CD4-positive, CD25-positive, alpha-beta regulatory T cell (primary cell): ENCODE data around the gene COL4A1. TPM values are rescaled to one million over a fixed set of nuclear protein-coding genes. Genes with fewer than 3 reads are reported as not detected.

Experiments
- ATAC-seq, 2 donors: fragments of 150-1000 bp; cut with Tn5 transposase; one replicate each; pipeline ENCODE4 v1.10.0; 2021; ENCODE audit warnings: low read depth in 2 of 2, moderate number of reproducible peaks in 2 of 2, moderate library complexity in 1 of 2
- DNase-seq, 3 donors: peaks; one replicate each; pipeline versions ENCODE4 v3.0.0 to v3.0.0-alpha.2; 2012 to 2022; ENCODE audit warnings: mixed read lengths in 1 of 3
- H3K27ac ChIP-seq: one replicate; pipeline ENCODE4 v1.7.0; 2013; ENCODE audit warnings: mild to moderate bottlenecking, low read length; ENCODE audit not compliant: insufficient read depth, poor library complexity, severe bottlenecking
- H3K27me3 ChIP-seq: one replicate; pipeline ENCODE4 v1.7.0; 2013; ENCODE audit warnings: low read length; ENCODE audit not compliant: control insufficient read depth, insufficient read depth
- H3K36me3 ChIP-seq: one replicate; pipeline ENCODE4 v1.7.0; 2013; ENCODE audit warnings: mild to moderate bottlenecking, low read length, moderate library complexity; ENCODE audit not compliant: control insufficient read depth, insufficient read depth
- H3K4me1 ChIP-seq: 2 replicates; pipeline ENCODE4 v1.7.0; 2013; ENCODE audit warnings: mild to moderate bottlenecking, low read length; ENCODE audit not compliant: insufficient read depth, control insufficient read depth, poor library complexity, severe bottlenecking
- H3K4me3 ChIP-seq: one replicate; pipeline ENCODE4 v1.7.0; 2013; ENCODE audit warnings: low read depth, mild to moderate bottlenecking, low read length, moderate library complexity
- H3K9me3 ChIP-seq, 2 experiments: 1 replicate in 1 of 2; 2 replicates in 1 of 2; pipeline ENCODE4 v1.7.0; 2013; ENCODE audit warnings: low read length in 2 of 2, mild to moderate bottlenecking in 1 of 2, moderate library complexity in 1 of 2; ENCODE audit not compliant: control insufficient read depth in 2 of 2
- H3K27ac Mint-ChIP-seq, 3 donors: one replicate each; pipeline ENCODE4 v1.8.0; 2020 to 2022; ENCODE audit warnings: mild to moderate bottlenecking in 3 of 3, mixed read lengths in 3 of 3, moderate library complexity in 2 of 3
- H3K27me3 Mint-ChIP-seq: one replicate; pipeline ENCODE4 v1.8.0; 2022; ENCODE audit warnings: mild to moderate bottlenecking, mixed read lengths
- H3K36me3 Mint-ChIP-seq: one replicate; pipeline ENCODE4 v1.8.0; 2020; ENCODE audit warnings: mixed read lengths
- H3K4me1 Mint-ChIP-seq, 4 donors: one replicate each; pipeline ENCODE4 v1.8.0; 2020 to 2022; ENCODE audit warnings: mixed read lengths in 4 of 4, mild to moderate bottlenecking in 1 of 4
- H3K4me3 Mint-ChIP-seq, 4 donors: one replicate each; pipeline ENCODE4 v1.8.0; 2020 to 2022; ENCODE audit warnings: mild to moderate bottlenecking in 4 of 4, mixed read lengths in 4 of 4, moderate library complexity in 3 of 4
- H3K9me3 Mint-ChIP-seq, 7 donors: one replicate each; pipeline ENCODE4 v1.8.0; 2020 to 2022; ENCODE audit warnings: mixed read lengths in 7 of 7, mild to moderate bottlenecking in 3 of 7, moderate library complexity in 2 of 7
- polyA plus RNA-seq, 4 donors: library from polyadenylated mRNA; unstranded; fragments of 300-500 nt; fragmentation: Illumina TruSeq; gene quantifications; one replicate each; pipeline ENCODE4 v1.2.3, GENCODE V29; 2021
- total RNA-seq: library from RNA; stranded (reverse); gene quantifications from one replicate; pipeline ENCODE4 v1.2.3, GENCODE V29; 2022

Gene COL4A1
- total and polyA plus RNA-seq, 5 donors from 2014 or later, result not detected

DNA sequence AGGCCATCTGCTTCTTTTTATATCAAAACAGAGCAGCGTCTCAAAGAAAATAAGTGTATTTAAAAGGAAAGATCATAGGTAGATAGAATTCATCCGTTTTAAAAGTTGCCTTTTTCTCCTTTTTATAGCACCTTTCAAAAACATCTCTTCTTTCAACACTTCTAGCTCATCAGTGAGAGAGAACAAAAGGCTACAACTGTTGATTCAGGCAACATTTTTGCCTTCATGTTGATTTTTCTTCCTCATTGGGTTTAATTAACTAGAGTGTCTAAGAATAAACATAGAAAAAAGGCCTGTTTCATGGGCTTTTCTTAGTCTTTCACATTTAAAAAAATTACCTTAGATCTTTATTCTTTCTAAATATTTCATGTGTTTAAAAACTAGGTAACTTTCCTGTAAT, 13.7 kb upstream of the COL4A1 start:
- H3K27me3 ChIP-seq, result peaks cover 2% of the 10 kb centered on the region
- no peaks in the 10 kb centered on the region for H3K9me3 ChIP-seq
- H3K4me1 ChIP-seq, result no peaks in the 10 kb centered on the region
- H3K4me3 ChIP-seq, result no peak overlapping the region
- H3K9me3 Mint-ChIP-seq, result peaks cover 0 to 3% (median 0%) of the 10 kb centered on the region in 7 donors
- H3K4me1 Mint-ChIP-seq, result no peaks in the 10 kb centered on the region
- DNase-seq (no peak), ATAC-seq (no peak)
- H3K27me3 Mint-ChIP-seq, result peaks cover 11% of the 10 kb centered on the region
- H3K27ac Mint-ChIP-seq, result no peak overlapping the region
- H3K4me3 Mint-ChIP-seq, result no peak overlapping the region
- H3K27ac ChIP-seq, result no peak overlapping the region
- no peaks in the 10 kb centered on the region for H3K36me3 ChIP-seq
- H3K36me3 Mint-ChIP-seq, result no peaks in the 10 kb centered on the region

DNA sequence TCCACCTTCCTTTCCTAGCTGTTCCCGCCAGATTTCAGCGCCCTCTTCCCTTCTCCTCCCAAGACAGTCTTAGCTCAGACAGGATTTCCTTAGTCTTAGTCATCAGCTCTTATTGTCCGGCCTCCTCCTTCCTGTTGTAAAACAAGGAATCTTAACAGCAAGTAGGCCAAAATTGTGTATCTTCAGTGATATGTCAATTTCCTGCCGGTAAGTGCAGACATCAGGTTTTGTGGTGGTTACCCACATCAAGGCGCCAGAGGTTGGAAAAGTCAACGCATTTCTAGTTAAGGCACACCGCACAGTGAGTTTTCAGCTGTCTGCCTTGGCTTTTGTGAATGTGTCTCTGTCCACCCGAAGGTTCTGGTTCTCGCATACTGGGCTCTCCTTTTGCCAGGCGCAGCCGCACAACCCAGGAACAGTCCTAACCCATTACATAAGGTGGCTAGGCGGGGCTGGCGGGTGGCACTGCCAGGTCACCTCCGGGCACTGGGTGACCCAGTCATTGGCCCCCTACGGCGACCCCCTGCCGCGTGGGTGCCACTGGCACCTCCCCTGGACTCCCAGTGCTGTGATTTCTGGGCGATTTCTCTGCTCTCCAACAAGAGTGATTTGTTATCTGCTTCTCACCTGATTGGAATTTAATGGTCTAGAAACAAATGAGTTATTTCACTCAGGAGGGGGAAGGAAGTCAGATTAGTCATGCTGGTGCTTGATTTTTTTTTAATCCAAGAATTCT, 13.0 kb upstream of the COL4A1 start:
- H3K27ac Mint-ChIP-seq, result no peak overlapping the region
- peaks cover 11% of the 10 kb centered on the region for H3K27me3 Mint-ChIP-seq
- Histone ChIP-seq H3K4me1 (no peaks in the 10 kb centered on the region), H3K27me3 (peaks cover 2% of the 10 kb centered on the region), H3K27ac (no peak overlapping the region), H3K4me3 (no peak overlapping the region), H3K9me3 (no peaks in the 10 kb centered on the region), H3K36me3 (no peaks in the 10 kb centered on the region)
- no peaks in the 10 kb centered on the region for H3K4me1 Mint-ChIP-seq
- no peaks in the 10 kb centered on the region for H3K36me3 Mint-ChIP-seq
- DNase-seq (peak in 1 of 3 donors; percentile 11), ATAC-seq (no peak)
- peaks cover 0 to 3% (median 0%) of the 10 kb centered on the region in 7 donors for H3K9me3 Mint-ChIP-seq
- H3K4me3 Mint-ChIP-seq, result no peak overlapping the region

DNA sequence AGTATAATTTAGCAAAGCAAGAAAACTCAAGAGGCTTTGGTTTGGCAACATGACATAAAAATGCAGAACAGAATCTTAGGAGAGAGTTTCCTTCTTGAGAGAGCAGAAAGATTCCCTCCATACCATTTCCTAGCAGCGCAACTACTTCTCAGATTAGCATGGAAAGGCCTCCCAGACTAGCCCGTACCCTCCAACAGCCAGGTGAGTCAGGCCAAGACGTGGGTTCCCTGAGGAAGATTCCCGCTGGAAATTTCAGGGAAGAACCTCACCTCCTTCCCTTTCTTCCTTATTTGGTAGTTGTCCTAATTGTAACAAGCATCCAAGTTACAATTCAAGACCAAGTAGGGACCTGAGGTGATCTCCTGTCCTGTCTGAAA, 12.4 kb upstream of the COL4A1 start:
- Histone ChIP-seq H3K27me3 (peaks cover 2% of the 10 kb centered on the region), H3K36me3 (no peaks in the 10 kb centered on the region), H3K4me1 (no peaks in the 10 kb centered on the region), H3K9me3 (no peaks in the 10 kb centered on the region), H3K4me3 (no peak overlapping the region), H3K27ac (no peak overlapping the region)
- H3K4me3 Mint-ChIP-seq, result no peak overlapping the region
- ATAC-seq, result no peak
- no peaks in the 10 kb centered on the region for H3K36me3 Mint-ChIP-seq
- no peak for DNase-seq
- H3K4me1 Mint-ChIP-seq, result no peaks in the 10 kb centered on the region
- peaks cover 7% of the 10 kb centered on the region for H3K27me3 Mint-ChIP-seq
- H3K9me3 Mint-ChIP-seq, result peaks cover 0 to 3% (median 0%) of the 10 kb centered on the region in 7 donors
- H3K27ac Mint-ChIP-seq, result no peak overlapping the region

DNA sequence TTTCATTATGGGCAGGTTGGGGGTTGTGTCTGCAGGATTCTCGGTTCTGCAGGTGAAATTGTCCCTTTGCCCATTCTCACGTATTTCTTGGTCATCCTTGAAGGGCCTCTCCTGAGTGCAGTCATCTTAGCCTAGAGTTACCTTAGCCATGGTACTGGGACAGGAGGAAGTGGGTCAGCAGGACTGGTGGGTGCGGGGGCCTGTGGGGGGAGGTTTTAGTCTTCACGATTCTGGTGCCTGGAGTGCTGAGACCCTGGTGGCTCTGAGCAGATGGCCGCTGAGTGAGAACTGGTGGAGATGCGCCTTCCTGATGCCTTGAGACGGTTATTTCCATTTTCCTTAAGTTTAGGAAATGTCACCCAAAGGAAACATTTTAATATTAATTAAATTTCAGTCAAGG, 12.0 kb upstream of the COL4A1 start:
- Histone ChIP-seq H3K4me1 (no peaks in the 10 kb centered on the region), H3K36me3 (no peaks in the 10 kb centered on the region), H3K27ac (no peak overlapping the region), H3K4me3 (no peak overlapping the region), H3K9me3 (no peaks in the 10 kb centered on the region), H3K27me3 (peaks cover 2% of the 10 kb centered on the region)
- ATAC-seq, result no peak
- Mint-ChIP-seq H3K36me3 (no peaks in the 10 kb centered on the region), H3K4me1 (no peaks in the 10 kb centered on the region), H3K9me3 (peaks cover 0 to 3% (median 0%) of the 10 kb centered on the region in 7 donors), H3K27me3 (peaks cover 11% of the 10 kb centered on the region), H3K27ac (no peak overlapping the region), H3K4me3 (no peak overlapping the region)
- no peak for DNase-seq

DNA sequence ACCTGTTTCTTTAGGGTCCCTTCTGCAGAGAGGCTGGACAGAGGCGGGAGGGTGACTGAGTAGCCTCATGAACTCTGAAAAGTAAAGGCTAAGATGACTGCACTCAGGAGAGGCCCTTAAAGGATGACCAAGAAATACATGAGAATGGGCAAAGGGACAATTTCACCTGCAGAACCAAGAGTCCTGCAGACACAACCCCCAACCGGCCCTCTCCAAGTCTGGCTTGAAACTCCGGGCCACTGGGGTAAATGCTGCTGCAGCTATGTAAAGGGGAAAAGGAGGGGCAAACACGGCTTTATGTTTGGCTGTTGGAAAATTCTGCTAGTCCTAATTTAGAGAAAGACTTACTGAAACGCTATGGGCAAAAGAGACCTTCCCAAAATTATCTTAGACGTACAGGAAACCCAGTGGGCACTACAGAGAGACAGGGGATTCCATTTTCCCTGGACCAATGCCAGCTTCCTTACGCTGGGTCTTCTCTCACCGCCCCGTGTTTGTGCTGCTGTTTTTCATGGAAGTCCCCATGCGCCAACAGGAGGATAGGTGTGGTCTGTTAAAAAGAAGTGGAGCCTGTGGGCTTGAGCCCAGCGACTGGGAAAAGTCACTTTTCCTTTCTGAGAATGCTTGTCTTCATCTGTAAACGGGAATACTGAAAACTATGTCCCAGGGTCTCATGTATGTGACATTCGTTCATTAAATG, 10.7 kb upstream of the COL4A1 start:
- Histone ChIP-seq H3K27ac (no peak overlapping the region), H3K4me3 (no peak overlapping the region), H3K27me3 (peaks cover 2% of the 10 kb centered on the region), H3K4me1 (no peaks in the 10 kb centered on the region), H3K9me3 (no peaks in the 10 kb centered on the region), H3K36me3 (no peaks in the 10 kb centered on the region)
- DNase-seq (no peak), ATAC-seq (no peak)
- Mint-ChIP-seq H3K27ac (no peak overlapping the region), H3K4me1 (no peaks in the 10 kb centered on the region), H3K4me3 (no peak overlapping the region), H3K36me3 (no peaks in the 10 kb centered on the region), H3K27me3 (peaks cover 15% of the 10 kb centered on the region), H3K9me3 (peaks cover 0 to 3% (median 0%) of the 10 kb centered on the region in 7 donors)

DNA sequence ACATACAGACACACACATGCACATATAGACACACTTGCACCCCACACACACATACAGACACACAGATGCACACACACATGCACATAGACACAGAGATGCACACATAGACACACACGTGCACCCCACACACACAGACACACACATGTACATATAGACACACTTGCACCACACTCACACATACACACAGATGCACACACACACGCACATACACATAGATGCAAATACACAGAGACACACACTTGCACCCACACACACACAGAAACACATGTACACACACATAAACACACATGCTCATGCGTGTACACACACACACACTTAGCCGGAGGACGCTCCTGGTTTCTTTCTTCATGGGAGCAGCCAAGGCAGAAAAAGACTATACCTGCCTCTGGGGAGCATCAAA, 10.1 kb upstream of the COL4A1 start:
- peaks cover 20% of the 10 kb centered on the region for H3K27me3 Mint-ChIP-seq
- Histone ChIP-seq H3K4me3 (no peak overlapping the region), H3K36me3 (no peaks in the 10 kb centered on the region), H3K4me1 (no peaks in the 10 kb centered on the region), H3K9me3 (no peaks in the 10 kb centered on the region), H3K27me3 (peaks cover 2% of the 10 kb centered on the region), H3K27ac (no peak overlapping the region)
- peaks cover 0 to 3% (median 0%) of the 10 kb centered on the region in 7 donors for H3K9me3 Mint-ChIP-seq
- H3K36me3 Mint-ChIP-seq, result no peaks in the 10 kb centered on the region
- DNase-seq, result no peak
- no peaks in the 10 kb centered on the region for H3K4me1 Mint-ChIP-seq
- ATAC-seq, result no peak
- H3K27ac Mint-ChIP-seq, result no peak overlapping the region
- H3K4me3 Mint-ChIP-seq, result no peak overlapping the region

DNA sequence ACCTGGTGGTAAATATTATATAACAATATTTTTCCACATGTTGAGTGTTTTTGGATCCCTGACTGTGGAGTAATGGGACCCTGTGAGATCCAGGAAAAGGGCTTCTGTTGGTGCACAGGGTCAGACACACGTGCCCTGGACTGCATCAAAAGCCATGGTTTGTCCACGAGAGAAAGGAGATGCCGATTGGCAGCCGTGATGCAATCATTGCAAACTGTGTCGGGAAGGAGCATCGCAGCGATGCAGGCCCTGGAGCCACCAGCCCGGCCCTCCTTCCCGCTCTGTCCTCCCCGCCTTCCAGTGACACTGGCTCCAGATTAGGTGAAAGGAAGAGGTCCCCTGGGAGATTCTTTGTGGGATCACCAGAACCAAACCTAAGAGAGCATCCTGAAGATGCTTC, 9.2 kb upstream of the COL4A1 start:
- Mint-ChIP-seq H3K27me3 (peaks cover 27% of the 10 kb centered on the region), H3K27ac (no peak overlapping the region), H3K4me1 (no peaks in the 10 kb centered on the region)

More for the DNA sequence above, 9.2 kb upstream of the COL4A1 start:
- Histone ChIP-seq H3K36me3 (no peaks in the 10 kb centered on the region), H3K27ac (no peak overlapping the region), H3K4me3 (no peak overlapping the region), H3K4me1 (no peaks in the 10 kb centered on the region), H3K9me3 (no peaks in the 10 kb centered on the region), H3K27me3 (no peaks in the 10 kb centered on the region)
- no peak overlapping the region for H3K4me3 Mint-ChIP-seq
- DNase-seq (no peak), ATAC-seq (no peak)
- H3K9me3 Mint-ChIP-seq, result peaks cover 0 to 3% (median 0%) of the 10 kb centered on the region in 7 donors
- H3K36me3 Mint-ChIP-seq, result no peaks in the 10 kb centered on the region
